Activated CD4-positive, alpha-beta T cell treated with anti-CD3 and anti-CD28 coated beads, Interleukin-2, amount 10 ng/mL, durations not matched to agents 24 days and 14 days (primary cell): ENCODE data around the gene KATNAL2. TPM values are rescaled to one million over a fixed set of nuclear protein-coding genes. Genes with fewer than 3 reads are reported as not detected.

Experiments used
- DNase-seq: peaks from one replicate; pipeline ENCODE4 v3.0.0; 2022
- H3K27ac Mint-ChIP-seq: one replicate; pipeline ENCODE4 v1.8.0; 2022; ENCODE audit warnings: mild to moderate bottlenecking, mixed read lengths
- H3K27me3 Mint-ChIP-seq: one replicate; pipeline ENCODE4 v1.8.0; 2022; ENCODE audit warnings: mixed read lengths
- H3K36me3 Mint-ChIP-seq: one replicate; pipeline ENCODE4 v1.8.0; 2022; ENCODE audit warnings: low read depth, mild to moderate bottlenecking, mixed read lengths
- H3K4me1 Mint-ChIP-seq: one replicate; pipeline ENCODE4 v1.8.0; 2021; ENCODE audit warnings: mixed read lengths
- H3K4me3 Mint-ChIP-seq: one replicate; pipeline ENCODE4 v1.8.0; 2022; ENCODE audit warnings: mild to moderate bottlenecking, moderate library complexity, mixed read lengths
- H3K9me3 Mint-ChIP-seq: one replicate; pipeline ENCODE4 v1.8.0; 2021; ENCODE audit warnings: mixed read lengths
- intact Hi-C: fragments of 100-400 bp; cut with micrococcal nuclease; formaldehyde crosslinking; loops from one replicate; pipeline ENCODE4 v1.15.1; 2023
- total RNA-seq: library from RNA; stranded (reverse); gene quantifications from 2 replicates; pipeline ENCODE4 v1.2.3, GENCODE V29; 2022

Gene KATNAL2
- total RNA-seq, 1 donor from 2014 or later = 0.40 TPM

GRCh38 chr18:46909497-46909896, 7.9 kb upstream of the KATNAL2 start:
- H3K27me3 Mint-ChIP-seq = no peaks in the 10 kb centered on the region
- intact Hi-C loops = no loop called here
- peaks cover 12% of the 10 kb centered on the region for H3K36me3 Mint-ChIP-seq
- no peak overlapping the region for H3K4me3 Mint-ChIP-seq
- no peak for DNase-seq
- peaks cover 12% of the 10 kb centered on the region for H3K4me1 Mint-ChIP-seq
- no peaks in the 10 kb centered on the region for H3K9me3 Mint-ChIP-seq
- H3K27ac Mint-ChIP-seq = no peak overlapping the region

DNA sequence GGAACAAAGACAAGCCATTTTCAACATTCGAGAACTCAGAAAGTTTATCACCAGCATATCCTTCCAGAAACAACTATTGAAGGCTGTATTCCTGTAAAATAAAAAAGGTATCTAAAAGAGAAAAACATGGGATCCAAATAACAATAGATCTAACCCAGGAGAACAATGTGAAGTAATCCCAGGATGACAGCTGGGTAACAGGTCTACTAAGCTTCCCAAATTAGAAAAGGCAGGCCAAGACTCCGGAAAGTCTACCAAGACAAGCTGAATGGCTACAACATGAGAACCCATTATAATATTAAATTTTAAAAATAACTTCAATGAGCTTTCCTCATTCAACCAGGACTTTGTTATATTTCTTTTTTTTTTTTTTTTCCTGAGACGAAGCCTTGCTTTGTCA, 6.5 kb upstream of the KATNAL2 start:
- H3K4me1 Mint-ChIP-seq = peaks cover 25% of the 10 kb centered on the region
- no peaks in the 10 kb centered on the region for H3K9me3 Mint-ChIP-seq
- intact Hi-C loops = loop anchor here (10.0 kb wide), 1 partner anchor 736 kb away; a partner anchor contains a TSS
- H3K36me3 Mint-ChIP-seq = peaks cover 9% of the 10 kb centered on the region
- no peak overlapping the region for H3K27ac Mint-ChIP-seq
- H3K4me3 Mint-ChIP-seq = no peak overlapping the region
- no peaks in the 10 kb centered on the region for H3K27me3 Mint-ChIP-seq
- no peak for DNase-seq

- Mint-ChIP-seq H3K4me3 (peak overlapping the region; percentile 93), H3K27ac (peak overlapping the region; percentile 90), H3K9me3 (no peaks in the 10 kb centered on the region), H3K4me1 (peaks cover 43% of the 10 kb centered on the region), H3K36me3 (peaks cover 1% of the 10 kb centered on the region), H3K27me3 (peaks cover 10% of the 10 kb centered on the region)
- DNase-seq = no peak
- intact Hi-C loops = loop anchor here (2.0 to 10.0 kb wide), 6 partner anchors 25 to 1015 kb away; partner anchors contain the start of genes SMAD2 and ST8SIA5
Observed at GRCh38 chr18:46915800-46916550, 1.4 kb upstream of the KATNAL2 start.

- Mint-ChIP-seq H3K4me1 (peaks cover 43% of the 10 kb centered on the region), H3K9me3 (no peaks in the 10 kb centered on the region), H3K36me3 (peaks cover 1% of the 10 kb centered on the region), H3K4me3 (peak overlapping the region; percentile 93), H3K27me3 (peaks cover 10% of the 10 kb centered on the region), H3K27ac (peak overlapping the region; percentile 90)
- intact Hi-C loops = loop anchor here (2.0 to 10.0 kb wide), 6 partner anchors 26 to 1014 kb away; partner anchors contain the start of genes SMAD2 and ST8SIA5
- peak; percentile 82 for DNase-seq
Observed at GRCh38 chr18:46916551-46917107, 773 bp upstream of the KATNAL2 start.

GRCh38 chr18:46917803-46918600, 600 bp downstream of the KATNAL2 start:
- no peaks in the 10 kb centered on the region for H3K9me3 Mint-ChIP-seq
- peaks cover 1% of the 10 kb centered on the region for H3K36me3 Mint-ChIP-seq
- intact Hi-C loops = loop anchor here (2.0 to 10.0 kb wide), 6 partner anchors 27 to 1013 kb away; partner anchors contain the start of genes SMAD2 and ST8SIA5
- no peak for DNase-seq
- H3K27ac Mint-ChIP-seq = peak overlapping the region; percentile 87
- peaks cover 42% of the 10 kb centered on the region for H3K4me1 Mint-ChIP-seq
- peaks cover 13% of the 10 kb centered on the region for H3K27me3 Mint-ChIP-seq
- H3K4me3 Mint-ChIP-seq = peak overlapping the region; percentile 93

GRCh38 chr18:46920067-46920466, 2.7 kb downstream of the KATNAL2 start:
- intact Hi-C loops = no loop called here
- Mint-ChIP-seq H3K36me3 (peaks cover 1% of the 10 kb centered on the region), H3K27me3 (peaks cover 18% of the 10 kb centered on the region), H3K27ac (no peak overlapping the region), H3K4me3 (no peak overlapping the region), H3K4me1 (peaks cover 26% of the 10 kb centered on the region), H3K9me3 (no peaks in the 10 kb centered on the region)
- DNase-seq = no peak

GRCh38 chr18:46920653-46921052, 3.3 kb downstream of the KATNAL2 start:
- peaks cover 18% of the 10 kb centered on the region for H3K27me3 Mint-ChIP-seq
- H3K4me1 Mint-ChIP-seq = peaks cover 20% of the 10 kb centered on the region
- DNase-seq = no peak
- intact Hi-C loops = no loop called here
- H3K9me3 Mint-ChIP-seq = no peaks in the 10 kb centered on the region
- no peak overlapping the region for H3K4me3 Mint-ChIP-seq
- peaks cover 1% of the 10 kb centered on the region for H3K36me3 Mint-ChIP-seq
- no peak overlapping the region for H3K27ac Mint-ChIP-seq

- no peak for DNase-seq
- Mint-ChIP-seq H3K4me3 (no peak overlapping the region), H3K36me3 (no peaks in the 10 kb centered on the region), H3K4me1 (no peaks in the 10 kb centered on the region), H3K9me3 (no peaks in the 10 kb centered on the region), H3K27ac (no peak overlapping the region), H3K27me3 (peaks cover 4% of the 10 kb centered on the region)
- intact Hi-C loops = no loop called here
Observed at GRCh38 chr18:46939337-46939963, 22.0 kb downstream of the KATNAL2 start.

DNA sequence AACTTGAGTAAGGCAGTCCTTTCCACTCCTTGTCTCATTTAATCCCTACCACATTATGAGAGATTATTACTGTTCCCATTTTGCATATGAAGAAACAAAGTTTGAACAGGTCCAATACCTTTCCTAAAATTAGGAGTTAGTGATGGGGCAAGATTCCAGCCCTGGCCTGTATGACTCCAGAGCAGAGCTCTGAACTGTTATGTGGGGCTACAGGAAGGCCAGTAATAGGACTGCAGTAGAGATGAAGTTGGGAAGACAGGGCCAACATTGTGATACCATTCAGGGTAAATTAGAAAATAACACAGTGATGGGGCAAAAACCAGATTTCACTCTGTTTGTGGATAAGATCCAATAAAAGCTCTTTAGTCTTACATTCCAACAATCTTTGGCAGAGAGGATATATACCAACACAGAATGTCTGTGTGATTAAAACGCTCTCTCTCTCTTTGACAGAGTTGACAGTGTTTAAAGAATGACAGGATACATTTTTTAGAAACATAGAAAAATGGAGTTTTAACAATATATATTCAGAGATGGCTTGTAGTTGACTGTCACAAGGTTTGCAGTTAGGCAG, 22.7 kb downstream of the KATNAL2 start:
- Mint-ChIP-seq H3K9me3 (no peaks in the 10 kb centered on the region), H3K36me3 (no peaks in the 10 kb centered on the region), H3K27ac (no peak overlapping the region), H3K27me3 (peaks cover 5% of the 10 kb centered on the region), H3K4me3 (no peak overlapping the region), H3K4me1 (no peaks in the 10 kb centered on the region)
- intact Hi-C loops = no loop called here
- DNase-seq = no peak

DNA sequence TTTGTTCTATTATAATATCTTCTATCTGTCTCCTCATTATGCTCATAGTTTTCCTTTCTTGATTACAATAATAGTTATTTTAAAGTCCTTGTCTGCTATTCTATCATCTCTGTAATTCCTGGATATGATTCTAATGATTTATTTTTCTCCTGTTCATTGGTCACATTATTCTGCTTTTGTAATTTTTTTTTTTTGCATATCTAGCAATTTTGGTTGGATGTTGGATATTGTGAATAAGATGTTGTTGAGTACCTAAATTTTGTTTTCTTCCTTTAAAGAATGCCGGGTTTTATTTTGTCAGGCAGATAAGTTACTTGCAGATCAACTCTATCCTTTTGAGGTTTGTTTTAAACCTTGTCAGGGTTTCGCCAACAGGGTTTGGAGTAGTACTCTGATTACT, 25.2 kb downstream of the KATNAL2 start:
- H3K4me1 Mint-ChIP-seq = no peaks in the 10 kb centered on the region
- intact Hi-C loops = no loop called here
- no peak overlapping the region for H3K4me3 Mint-ChIP-seq
- peaks cover 7% of the 10 kb centered on the region for H3K27me3 Mint-ChIP-seq
- no peaks in the 10 kb centered on the region for H3K9me3 Mint-ChIP-seq
- H3K27ac Mint-ChIP-seq = no peak overlapping the region
- H3K36me3 Mint-ChIP-seq = no peaks in the 10 kb centered on the region
- no peak for DNase-seq

GRCh38 chr18:46946656-46947282, 29.4 kb downstream of the KATNAL2 start:
- Mint-ChIP-seq H3K4me1 (no peaks in the 10 kb centered on the region), H3K36me3 (no peaks in the 10 kb centered on the region), H3K27me3 (peaks cover 12% of the 10 kb centered on the region), H3K4me3 (no peak overlapping the region), H3K9me3 (no peaks in the 10 kb centered on the region), H3K27ac (no peak overlapping the region)
- DNase-seq = peak; percentile 88
- intact Hi-C loops = loop anchor here (2.0 kb wide), 1 partner anchor 30 kb away; the partner anchor contains the start of genes KATNAL2 and PIAS2

- intact Hi-C loops = no loop called here
- no peaks in the 10 kb centered on the region for H3K9me3 Mint-ChIP-seq
- peaks cover 6% of the 10 kb centered on the region for H3K27me3 Mint-ChIP-seq
- H3K36me3 Mint-ChIP-seq = no peaks in the 10 kb centered on the region
- no peaks in the 10 kb centered on the region for H3K4me1 Mint-ChIP-seq
- H3K4me3 Mint-ChIP-seq = no peak overlapping the region
- no peak for DNase-seq
- H3K27ac Mint-ChIP-seq = no peak overlapping the region
Observed at GRCh38 chr18:46950064-46950656, 32.8 kb downstream of the KATNAL2 start.
